Caco-2 (cell line): Measurements from ENCODE around the gene CCNI. TPM values are rescaled to one million over a fixed set of nuclear protein-coding genes. Genes with fewer than 3 reads are reported as not detected.

Source experiments
- BruUV-seq: library from RNA; stranded (reverse); fragments of 400-500 nt; replicated peaks from 2 replicates; lab custom pipeline; 2021; lab: Mats Ljungman, UMichigan
- CTCF ChIA-PET: fragments of 300-600 bp; sonication (Branson Sonifier 250); formaldehyde crosslinking; loops from one replicate; lab custom pipeline; 2022; ENCODE audit warnings: antibody characterized with exemption; lab: Charles Lee
- POLR2A ChIA-PET: fragments of 300-600 bp; sonication (Branson Sonifier 250); formaldehyde crosslinking; loops from one replicate; lab custom pipeline; 2022; ENCODE audit warnings: antibody characterized with exemption; lab: Charles Lee
- DNase-seq, 2 experiments: peaks; one replicate each; pipeline versions ENCODE4 v3.0.0 to v3.0.0-alpha.2; 2020 to 2022
- H3K27me3 ChIP-seq: replicated peaks from 2 replicates; pipeline ENCODE4 v1.6.0; 2011; ENCODE audit warnings: low read length; ENCODE audit not compliant: control insufficient read depth, insufficient read depth
- H3K36me3 ChIP-seq: 2 replicates; pipeline ENCODE4 v1.5.1; 2011; ENCODE audit warnings: low read length; ENCODE audit not compliant: control insufficient read depth, insufficient read depth
- H3K4me1 ChIP-seq: fragments of 250-450 bp; sonication (Bioruptor Pico); 2 replicates; pipeline ENCODE4 v1.5.1; 2020; ENCODE audit warnings: mild to moderate bottlenecking
- H3K4me3 ChIP-seq: 2 replicates; pipeline ENCODE4 v1.5.1; 2011; ENCODE audit warnings: low read depth, mild to moderate bottlenecking, control low read depth, low read length
- H3K9me3 ChIP-seq: fragments of 250-450 bp; sonication (Bioruptor Pico); 2 replicates; pipeline ENCODE4 v1.5.1; 2020; ENCODE audit warnings: mild to moderate bottlenecking, moderate library complexity
- H3K27ac Mint-ChIP-seq: one replicate; pipeline ENCODE4 v1.8.0; 2022; ENCODE audit warnings: mixed read lengths; ENCODE audit not compliant: unreplicated experiment
- H3K27me3 Mint-ChIP-seq: one replicate; pipeline ENCODE4 v1.8.0; 2022; ENCODE audit warnings: mixed read lengths; ENCODE audit not compliant: insufficient read depth, unreplicated experiment
- H3K36me3 Mint-ChIP-seq: one replicate; pipeline ENCODE4 v1.8.0; 2022; ENCODE audit warnings: mild to moderate bottlenecking, mixed read lengths; ENCODE audit not compliant: insufficient read depth, unreplicated experiment
- H3K4me1 Mint-ChIP-seq: one replicate; pipeline ENCODE4 v1.8.0; 2022; ENCODE audit warnings: low read depth, mixed read lengths; ENCODE audit not compliant: unreplicated experiment
- H3K4me3 Mint-ChIP-seq: one replicate; pipeline ENCODE4 v1.8.0; 2022; ENCODE audit warnings: mild to moderate bottlenecking, moderate library complexity, mixed read lengths; ENCODE audit not compliant: unreplicated experiment
- H3K9me3 Mint-ChIP-seq: one replicate; pipeline ENCODE4 v1.8.0; 2022; ENCODE audit warnings: mixed read lengths; ENCODE audit not compliant: unreplicated experiment
- intact Hi-C: fragments of 100-400 bp; cut with micrococcal nuclease; formaldehyde crosslinking; loops from one replicate; pipeline ENCODE4 v1.10.0; 2022; ENCODE audit not compliant: unreplicated experiment
- total RNA-seq: library from RNA; stranded (reverse); gene quantifications from 2 replicates; pipeline ENCODE4 v1.2.3, GENCODE V29; 2022
- TF ChIP-seq, protein P1 (sequence below), 2 experiments: fragments of 200-600 bp in 1 of 2; IDR thresholded peaks; 1 replicate in 1 of 2; 2 replicates in 1 of 2; pipeline versions ENCODE4 v1.5.1 to v1.8.0; 2011 to 2022; ENCODE audit warnings: antibody characterized with exemption in 1 of 2, control low read depth in 1 of 2, inconsistent platforms in 1 of 2, low read depth in 1 of 2, low read length in 1 of 2, mild to moderate bottlenecking in 1 of 2, moderate library complexity in 1 of 2; ENCODE audit not compliant: insufficient read depth in 1 of 2, severe bottlenecking in 1 of 2, unreplicated experiment in 1 of 2

CCNI gene
- total RNA-seq, 1 experiment from 2014 or later: 164 TPM

DNA sequence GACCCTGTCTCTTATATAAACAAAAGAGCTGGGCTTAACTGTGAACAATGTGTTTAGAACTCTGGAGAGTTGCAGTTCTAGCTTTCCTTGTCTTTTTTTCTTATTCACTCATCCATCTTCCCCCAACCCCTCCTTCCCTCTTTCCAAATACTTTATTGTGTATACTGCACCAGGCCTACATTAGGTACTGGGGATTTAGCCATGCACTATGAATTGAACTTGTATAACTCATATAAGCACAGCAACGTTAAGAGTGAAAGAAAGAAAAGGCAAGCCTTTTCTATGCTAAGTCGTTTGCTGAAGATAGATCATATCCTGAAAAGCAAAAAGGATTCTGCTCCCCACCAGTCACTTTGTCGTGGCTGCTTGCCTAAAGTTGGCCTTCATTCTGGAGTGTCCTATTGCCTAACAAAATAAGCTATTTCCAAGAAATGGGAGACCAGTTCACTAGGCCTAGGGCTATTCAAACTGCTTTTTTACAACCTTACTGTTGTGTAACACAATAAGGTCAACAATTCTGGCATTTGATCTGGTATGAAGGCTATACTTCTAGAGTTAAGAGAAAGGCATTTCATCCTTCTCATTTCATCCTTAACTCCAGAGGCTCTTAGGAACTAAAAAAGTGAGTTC lies 32.2 kb downstream of the CCNI start:
- H3K4me1 Mint-ChIP-seq: peaks cover 18% of the 10 kb centered on the region
- POLR2A ChIA-PET: interaction anchor here (1.2 kb wide), 1 partner anchor 94 kb away, joined by 8 read pairs; the partner anchor contains the start of gene SEPTIN11
- CTCF ChIA-PET: interaction anchor here (1.2 to 2.6 kb wide), 4 partner anchors 9 to 160 kb away, joined by 3 to 10 read pairs (median 4); partner anchors contain the start of gene SEPTIN11
- Histone ChIP-seq H3K4me3 (no peak overlapping the region), H3K4me1 (peaks cover 51% of the 10 kb centered on the region), H3K9me3 (no peaks in the 10 kb centered on the region), H3K27me3 (no peaks in the 10 kb centered on the region), H3K36me3 (peaks cover 2% of the 10 kb centered on the region)
- peak in 1 of 2 experiments; percentile 57 for DNase-seq
- H3K4me3 Mint-ChIP-seq: no peak overlapping the region
- no peaks in the 10 kb centered on the region for H3K9me3 Mint-ChIP-seq
- H3K36me3 Mint-ChIP-seq: peaks cover 36% of the 10 kb centered on the region
- H3K27ac Mint-ChIP-seq: no peak overlapping the region
- intact Hi-C loops: loop anchor here (1.0 to 10.0 kb wide), 5 partner anchors 93 to 533 kb away; partner anchors contain the start of gene SOWAHB
- no peaks in the 10 kb centered on the region for H3K27me3 Mint-ChIP-seq
- no TSS peak for BruUV-seq
- TF ChIP-seq, protein P1, sequence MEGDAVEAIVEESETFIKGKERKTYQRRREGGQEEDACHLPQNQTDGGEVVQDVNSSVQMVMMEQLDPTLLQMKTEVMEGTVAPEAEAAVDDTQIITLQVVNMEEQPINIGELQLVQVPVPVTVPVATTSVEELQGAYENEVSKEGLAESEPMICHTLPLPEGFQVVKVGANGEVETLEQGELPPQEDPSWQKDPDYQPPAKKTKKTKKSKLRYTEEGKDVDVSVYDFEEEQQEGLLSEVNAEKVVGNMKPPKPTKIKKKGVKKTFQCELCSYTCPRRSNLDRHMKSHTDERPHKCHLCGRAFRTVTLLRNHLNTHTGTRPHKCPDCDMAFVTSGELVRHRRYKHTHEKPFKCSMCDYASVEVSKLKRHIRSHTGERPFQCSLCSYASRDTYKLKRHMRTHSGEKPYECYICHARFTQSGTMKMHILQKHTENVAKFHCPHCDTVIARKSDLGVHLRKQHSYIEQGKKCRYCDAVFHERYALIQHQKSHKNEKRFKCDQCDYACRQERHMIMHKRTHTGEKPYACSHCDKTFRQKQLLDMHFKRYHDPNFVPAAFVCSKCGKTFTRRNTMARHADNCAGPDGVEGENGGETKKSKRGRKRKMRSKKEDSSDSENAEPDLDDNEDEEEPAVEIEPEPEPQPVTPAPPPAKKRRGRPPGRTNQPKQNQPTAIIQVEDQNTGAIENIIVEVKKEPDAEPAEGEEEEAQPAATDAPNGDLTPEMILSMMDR (IDR thresholded peaks at IDR 0.05; ENCODE audit: insufficient read depth in 1 of 2, low read depth in 1 of 2, low read length in 1 of 2, severe bottlenecking in 1 of 2, unreplicated experiment in 1 of 2): no peak

DNA sequence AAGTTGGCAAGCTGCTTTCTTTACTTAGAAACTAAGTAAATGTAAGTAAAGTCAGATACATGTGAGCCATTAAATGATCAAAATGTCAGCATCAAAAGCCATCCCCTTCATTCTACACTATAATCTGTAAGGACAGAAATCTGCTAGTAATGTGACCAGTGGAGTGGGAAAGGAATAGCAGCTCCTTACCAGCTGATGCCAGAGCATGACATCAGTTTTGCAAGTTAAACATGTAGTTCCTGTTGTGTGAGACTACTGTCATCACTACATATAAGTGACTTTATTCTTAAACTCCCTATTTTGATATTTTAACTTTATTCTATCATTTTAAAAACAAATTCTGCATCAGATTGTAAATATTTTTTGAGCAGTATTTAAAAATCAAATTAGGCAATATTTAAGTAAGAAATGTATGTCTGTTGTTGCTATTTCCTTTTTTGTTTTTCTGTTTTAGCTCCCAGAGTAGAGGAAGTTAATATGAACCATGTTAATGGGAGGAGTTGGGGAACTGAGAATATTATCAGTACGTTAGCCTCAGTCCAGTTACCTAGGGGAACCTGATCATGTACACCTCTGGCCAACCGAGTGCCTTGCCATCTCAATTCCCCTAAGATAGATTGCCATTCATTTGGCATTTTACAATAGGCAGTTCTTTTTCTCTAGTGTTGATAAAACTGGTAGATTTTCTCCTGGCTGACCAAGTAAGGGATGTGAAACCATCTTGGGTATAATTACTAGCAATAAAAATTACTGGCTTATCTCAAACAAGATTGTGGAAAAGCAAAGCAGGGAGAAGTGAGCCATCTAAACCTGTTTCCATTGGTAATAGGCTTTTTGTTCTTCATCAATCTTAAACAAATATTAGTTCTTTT lies 34.7 kb downstream of the CCNI start:
- Histone ChIP-seq H3K36me3 (no peaks in the 10 kb centered on the region), H3K27me3 (no peaks in the 10 kb centered on the region), H3K9me3 (no peaks in the 10 kb centered on the region), H3K4me3 (no peak overlapping the region), H3K4me1 (peaks cover 51% of the 10 kb centered on the region)
- Mint-ChIP-seq H3K4me3 (peak overlapping the region; percentile 10), H3K9me3 (no peaks in the 10 kb centered on the region), H3K4me1 (peaks cover 18% of the 10 kb centered on the region), H3K36me3 (peaks cover 25% of the 10 kb centered on the region), H3K27ac (no peak overlapping the region), H3K27me3 (no peaks in the 10 kb centered on the region)
- intact Hi-C loops: loop anchor here (5.0 to 10.0 kb wide), 2 partner anchors 189 to 276 kb away; no protein-coding TSS in a partner anchor
- DNase-seq: peak in 1 of 2 experiments; percentile 22
- POLR2A ChIA-PET: no interaction called here
- CTCF ChIA-PET: interaction anchor here (0.7 kb wide), 1 partner anchor 264 kb away, joined by 3 read pairs; no protein-coding TSS in a partner anchor
- TF ChIP-seq, protein P1 (IDR thresholded peaks at IDR 0.05; ENCODE audit: insufficient read depth in 1 of 2, low read depth in 1 of 2, low read length in 1 of 2, severe bottlenecking in 1 of 2, unreplicated experiment in 1 of 2): no peak
- no TSS peak for BruUV-seq

DNA sequence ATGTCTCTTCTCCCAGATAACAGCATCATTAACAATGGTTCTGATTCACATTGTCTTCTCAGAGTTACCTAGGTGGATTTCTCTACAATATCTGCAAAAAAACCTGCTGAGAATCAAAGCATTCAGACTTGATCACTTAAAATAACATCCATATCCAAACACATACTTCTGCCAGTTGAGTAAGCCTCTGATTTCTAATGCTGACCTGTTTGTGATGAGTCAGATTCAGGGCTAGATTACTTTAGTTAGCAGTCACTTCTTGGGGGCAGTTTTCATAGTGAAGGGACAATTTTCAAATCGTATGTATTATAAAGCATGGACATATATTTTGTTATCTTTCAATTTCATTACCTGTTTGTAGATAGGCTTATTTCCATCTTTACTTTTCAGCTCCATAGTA lies 35.5 kb downstream of the CCNI start:
- Mint-ChIP-seq H3K27ac (no peak overlapping the region), H3K4me1 (peaks cover 18% of the 10 kb centered on the region), H3K4me3 (no peak overlapping the region), H3K27me3 (no peaks in the 10 kb centered on the region), H3K36me3 (peaks cover 21% of the 10 kb centered on the region), H3K9me3 (no peaks in the 10 kb centered on the region)
- Histone ChIP-seq H3K36me3 (no peaks in the 10 kb centered on the region), H3K4me3 (no peak overlapping the region), H3K27me3 (no peaks in the 10 kb centered on the region), H3K4me1 (peaks cover 51% of the 10 kb centered on the region), H3K9me3 (no peaks in the 10 kb centered on the region)
- TF ChIP-seq, protein P1 (IDR thresholded peaks at IDR 0.05; ENCODE audit: insufficient read depth in 1 of 2, low read depth in 1 of 2, low read length in 1 of 2, severe bottlenecking in 1 of 2, unreplicated experiment in 1 of 2): no peak
- intact Hi-C loops: loop anchor here (5.0 to 10.0 kb wide), 2 partner anchors 188 to 275 kb away; no protein-coding TSS in a partner anchor
- ChIA-PET CTCF (no interaction called here), POLR2A (no interaction called here)
- no peak for DNase-seq
- no TSS peak for BruUV-seq
